Neuronal stem cell (in vitro differentiated cells): Measurements from ENCODE around the gene C10orf95.

Experiments used
- DNase-seq: peaks from one replicate; pipeline ENCODE4 v3.0.0-alpha.2; 2013; ENCODE audit warnings: low spot score
- H2AFZ ChIP-seq: one replicate; pipeline ENCODE4 v1.6.1; 2013; ENCODE audit warnings: mild to moderate bottlenecking, low read length, inconsistent platforms
- H2AK5ac ChIP-seq: 2 replicates; pipeline ENCODE4 v1.6.1; 2013; ENCODE audit warnings: low read depth, mild to moderate bottlenecking, inconsistent platforms, low read length, moderate library complexity, mixed read lengths
- H2BK120ac ChIP-seq: 2 replicates; pipeline ENCODE4 v1.6.1; 2013; ENCODE audit warnings: low read depth, mild to moderate bottlenecking, inconsistent platforms, low read length, moderate library complexity, mixed read lengths
- H2BK12ac ChIP-seq: one replicate; pipeline ENCODE4 v1.6.1; 2013; ENCODE audit warnings: low read length, inconsistent platforms
- H2BK15ac ChIP-seq: 2 replicates; pipeline ENCODE4 v1.6.1; 2013; ENCODE audit warnings: mild to moderate bottlenecking, low read length, inconsistent platforms, mixed read lengths
- H2BK5ac ChIP-seq: one replicate; pipeline ENCODE4 v1.6.1; 2013; ENCODE audit warnings: inconsistent platforms, mild to moderate bottlenecking, low read length, moderate library complexity
- H3K14ac ChIP-seq: one replicate; pipeline ENCODE4 v1.6.1; 2013; ENCODE audit warnings: low read length, inconsistent platforms
- H3K18ac ChIP-seq: 2 replicates; pipeline ENCODE4 v1.6.1; 2013; ENCODE audit warnings: low read length, inconsistent platforms
- H3K23ac ChIP-seq: 2 replicates; pipeline ENCODE4 v1.6.1; 2013; ENCODE audit warnings: low read depth, mild to moderate bottlenecking, mixed read lengths, low read length, inconsistent platforms; ENCODE audit not compliant: poor library complexity
- H3K27ac ChIP-seq: replicated peaks from 3 replicates; pipeline ENCODE4 v1.5.1; 2013; ENCODE audit warnings: low read length, inconsistent platforms
- H3K27me3 ChIP-seq, 3 experiments: 2 replicates each; pipeline ENCODE4 v1.6.1; 2013; ENCODE audit warnings: low read length in 3 of 3, mild to moderate bottlenecking in 2 of 3, inconsistent platforms in 1 of 3, low read depth in 1 of 3, mixed read lengths in 1 of 3, moderate library complexity in 1 of 3; ENCODE audit not compliant: control insufficient read depth in 3 of 3, insufficient read depth in 3 of 3
- H3K36me3 ChIP-seq, 2 donors: replicated peaks in 1 of 2; 2 replicates each; pipeline ENCODE4 v1.6.1; 2013; ENCODE audit warnings: low read length in 2 of 2; ENCODE audit not compliant: control insufficient read depth in 2 of 2, insufficient read depth in 2 of 2
- H3K4ac ChIP-seq: 2 replicates; pipeline ENCODE4 v1.6.1; 2013; ENCODE audit warnings: inconsistent platforms, mild to moderate bottlenecking, low read length, moderate library complexity
- H3K4me1 ChIP-seq, 2 donors: 1 replicate in 1 of 2; 2 replicates in 1 of 2; pipeline ENCODE4 v1.6.1; 2013; ENCODE audit warnings: low read length in 2 of 2, low read depth in 1 of 2; ENCODE audit not compliant: control insufficient read depth in 2 of 2, insufficient read depth in 1 of 2
- H3K4me2 ChIP-seq: one replicate; pipeline ENCODE4 v1.6.1; 2013; ENCODE audit warnings: mild to moderate bottlenecking, low read length, inconsistent platforms; ENCODE audit not compliant: insufficient read depth, poor library complexity, severe bottlenecking
- H3K4me3 ChIP-seq, 2 donors: 2 replicates each; pipeline ENCODE4 v1.5.1; 2013; ENCODE audit warnings: low read length in 2 of 2, mild to moderate bottlenecking in 2 of 2, inconsistent platforms in 1 of 2, moderate library complexity in 1 of 2
- H3K79me1 ChIP-seq: one replicate; pipeline ENCODE4 v1.6.1; 2013; ENCODE audit warnings: low read depth, mild to moderate bottlenecking, inconsistent platforms, low read length, moderate library complexity
- H3K9ac ChIP-seq: one replicate; pipeline ENCODE4 v1.6.1; 2013; ENCODE audit warnings: mild to moderate bottlenecking, low read depth, low read length, inconsistent platforms; ENCODE audit not compliant: poor library complexity
- H3K9me3 ChIP-seq, 2 donors: replicated peaks in 1 of 2; 2 replicates each; pipeline versions ENCODE3 to v1.6.1; 2013; ENCODE audit warnings: low read length in 2 of 2, mild to moderate bottlenecking in 2 of 2, inconsistent platforms in 1 of 2, low read depth in 1 of 2, mixed read lengths in 1 of 2, moderate library complexity in 1 of 2; ENCODE audit not compliant: control insufficient read depth in 2 of 2, insufficient read depth in 1 of 2
- H4K8ac ChIP-seq: one replicate; pipeline ENCODE4 v1.6.1; 2013; ENCODE audit warnings: low read depth, mild to moderate bottlenecking, inconsistent platforms, low read length, moderate library complexity
- H4K91ac ChIP-seq: one replicate; pipeline ENCODE4 v1.6.1; 2013; ENCODE audit warnings: low read length, low read depth, mild to moderate bottlenecking, inconsistent platforms; ENCODE audit not compliant: poor library complexity
- WGBS, 2 donors: extraction: QIAGEN DNeasy Blood & Tissue Kit; methylation state at CpG; one replicate each; pipeline ENCODE4 v1.1.7; 2013; ENCODE audit warnings: missing lambda C conversion rate in 2 of 2, mixed read lengths in 1 of 2; ENCODE audit not compliant: insufficient read length in 2 of 2, insufficient replicate concordance in 1 of 2; ENCODE audit errors: extremely low coverage in 2 of 2; 5-methylcytosine and 5-hydroxymethylcytosine counted together

Gene C10orf95

DNA sequence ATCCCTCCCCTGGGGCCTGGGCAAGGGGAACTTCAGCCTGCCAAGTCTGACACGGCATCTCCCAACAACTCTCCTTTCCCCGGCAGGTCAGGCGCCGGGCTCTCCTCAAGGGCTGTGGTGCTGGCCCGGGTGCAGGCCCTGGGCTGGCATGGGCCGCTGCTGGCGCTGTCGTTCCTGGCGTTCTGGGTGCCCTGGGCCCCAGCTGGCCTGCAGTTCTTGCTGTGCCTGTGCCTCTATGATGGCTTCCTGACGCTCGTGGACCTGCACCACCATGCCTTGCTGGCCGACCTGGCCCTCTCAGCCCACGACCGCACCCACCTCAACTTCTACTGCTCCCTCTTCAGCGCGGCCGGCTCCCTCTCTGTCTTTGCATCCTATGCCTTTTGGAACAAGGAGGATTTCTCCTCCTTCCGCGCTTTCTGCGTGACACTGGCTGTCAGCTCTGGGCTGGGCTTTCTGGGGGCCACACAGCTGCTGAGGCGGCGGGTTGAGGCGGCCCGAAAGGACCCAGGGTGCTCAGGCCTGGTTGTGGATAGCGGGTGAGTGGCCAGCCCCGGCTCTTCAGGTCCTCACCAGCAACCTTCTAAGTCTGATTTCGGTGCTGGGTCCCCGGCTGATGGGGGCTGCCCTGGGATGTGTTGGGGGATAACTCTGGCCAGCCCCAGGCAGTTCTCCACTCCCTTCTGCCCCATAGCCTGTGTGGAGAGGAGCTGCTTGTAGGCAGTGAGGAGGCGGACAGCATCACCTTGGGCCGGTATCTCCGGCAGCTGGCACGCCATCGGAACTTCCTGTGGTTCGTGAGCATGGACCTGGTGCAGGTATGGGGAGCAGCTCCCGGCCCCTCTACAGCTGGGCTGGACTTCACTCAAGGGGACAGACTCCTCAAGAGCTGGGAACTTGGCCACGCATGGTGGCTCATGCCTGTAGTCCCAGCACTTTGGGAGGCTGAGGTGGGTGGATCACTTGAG lies 19.5 kb upstream of the C10orf95 start:
- Histone ChIP-seq H3K79me1 (peaks cover 2% of the 10 kb centered on the region), H2BK5ac (no peak overlapping the region), H3K27ac (no peak overlapping the region), H3K4ac (no peak overlapping the region), H3K9me3 (no peaks in the 10 kb centered on the region), H3K4me3 (no peak overlapping the region), H3K9ac (peak overlapping the region; percentile 44), H3K18ac (peak overlapping the region; percentile 57), H3K36me3 (peaks cover 0 to 39% of the 10 kb centered on the region in 2 donors), H3K4me1 (no peaks in the 10 kb centered on the region), H2AFZ (no peak overlapping the region), H3K4me2 (no peak overlapping the region), H4K91ac (no peak overlapping the region), H4K8ac (no peak overlapping the region), H3K14ac (peak overlapping the region; percentile 71), H3K23ac (peak overlapping the region; percentile 80), H3K27me3 (no peaks in the 10 kb centered on the region), H2AK5ac (no peak overlapping the region), H2BK120ac (no peak overlapping the region), H2BK15ac (no peak overlapping the region), H2BK12ac (no peak overlapping the region)
- WGBS, 2 donors, result no CpG with 5 or more reads among the region's 36 CpGs
- DNase-seq, result no peak

- H3K4me1 ChIP-seq, result peaks cover 0 to under 1% of the 10 kb centered on the region in 2 donors
- H3K27ac ChIP-seq, result no peak overlapping the region
- no peaks in the 10 kb centered on the region for H3K9me3 ChIP-seq
- H2AFZ ChIP-seq, result no peak overlapping the region
- peaks cover 2% of the 10 kb centered on the region for H3K79me1 ChIP-seq
- H3K18ac ChIP-seq, result no peak overlapping the region
- no peak overlapping the region for H2BK12ac ChIP-seq
- no peak overlapping the region for H3K4me2 ChIP-seq
- peak overlapping the region; percentile 71 for H3K14ac ChIP-seq
- peak overlapping the region; percentile 56 for H2AK5ac ChIP-seq
- H3K36me3 ChIP-seq, result peaks cover 0 to 22% of the 10 kb centered on the region in 2 donors
- no peak overlapping the region for H2BK5ac ChIP-seq
- no peak overlapping the region for H4K91ac ChIP-seq
- no peak overlapping the region for H3K23ac ChIP-seq
- no peak for DNase-seq
- no CpG with 5 or more reads among the region's 9 CpGs for WGBS, 2 donors
- no peak overlapping the region for H2BK120ac ChIP-seq
- H3K4ac ChIP-seq, result no peak overlapping the region
- H4K8ac ChIP-seq, result no peak overlapping the region
- H3K9ac ChIP-seq, result no peak overlapping the region
- H3K4me3 ChIP-seq, result no peak overlapping the region
- no peak overlapping the region for H2BK15ac ChIP-seq
- H3K27me3 ChIP-seq, result no peaks in the 10 kb centered on the region
These were observed 17.3 kb upstream of the C10orf95 start for GRCh38 chr10:102468683-102469082.

GRCh38 chr10:102467971-102468438 lies 16.7 kb upstream of the C10orf95 start:
- Histone ChIP-seq H3K27ac (no peak overlapping the region), H2BK12ac (no peak overlapping the region), H3K9me3 (no peaks in the 10 kb centered on the region), H3K36me3 (peaks cover 0 to 17% of the 10 kb centered on the region in 2 donors), H3K4me2 (no peak overlapping the region), H2BK5ac (no peak overlapping the region), H3K14ac (no peak overlapping the region), H3K27me3 (peaks cover 0 to 4% (median 0%) of the 10 kb centered on the region in 3 experiments), H3K9ac (no peak overlapping the region), H3K4ac (no peak overlapping the region), H3K23ac (no peak overlapping the region), H3K79me1 (peaks cover 2% of the 10 kb centered on the region), H3K18ac (no peak overlapping the region), H3K4me3 (no peak overlapping the region), H4K8ac (no peak overlapping the region), H2BK120ac (no peak overlapping the region), H2BK15ac (no peak overlapping the region), H2AK5ac (no peak overlapping the region), H3K4me1 (peaks cover 3 to 5% of the 10 kb centered on the region in 2 donors), H2AFZ (no peak overlapping the region), H4K91ac (no peak overlapping the region)
- no peak for DNase-seq
- no CpG with 5 or more reads among the region's 6 CpGs for WGBS, 2 donors

DNA sequence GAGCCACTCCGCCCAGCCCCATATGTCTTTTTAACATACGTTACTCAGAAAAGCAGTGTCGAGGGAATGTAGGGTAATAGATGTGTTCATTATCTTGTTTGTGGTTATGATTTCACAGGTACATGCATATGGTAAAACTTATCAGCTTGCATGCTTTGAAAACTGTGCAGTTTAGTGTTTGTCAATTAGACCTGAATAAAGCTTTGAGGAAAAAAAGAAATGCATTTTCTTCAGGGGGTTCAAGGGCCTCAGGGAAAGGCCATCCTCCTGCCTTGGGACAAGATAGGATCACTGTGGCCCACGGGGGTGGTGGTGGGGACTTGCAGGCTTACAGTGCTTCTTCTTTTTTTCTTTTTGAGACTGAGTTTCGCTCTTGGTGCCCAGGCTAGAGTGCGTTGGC lies 16.0 kb upstream of the C10orf95 start:
- H3K36me3 ChIP-seq, result peaks cover 0 to 17% of the 10 kb centered on the region in 2 donors
- H2BK15ac ChIP-seq, result no peak overlapping the region
- peaks cover 0 to 11% (median 0%) of the 10 kb centered on the region in 3 experiments for H3K27me3 ChIP-seq
- DNase-seq, result no peak
- H4K91ac ChIP-seq, result no peak overlapping the region
- WGBS, 2 donors, result no CpG with 5 or more reads among the region's 6 CpGs
- H2AFZ ChIP-seq, result no peak overlapping the region
- no peak overlapping the region for H3K18ac ChIP-seq
- peaks cover 4% of the 10 kb centered on the region for H3K79me1 ChIP-seq
- no peak overlapping the region for H3K14ac ChIP-seq
- no peak overlapping the region for H3K9ac ChIP-seq
- no peak overlapping the region for H3K4me3 ChIP-seq
- H2BK120ac ChIP-seq, result no peak overlapping the region
- H3K27ac ChIP-seq, result no peak overlapping the region
- no peak overlapping the region for H2AK5ac ChIP-seq
- no peak overlapping the region for H3K4ac ChIP-seq
- H2BK5ac ChIP-seq, result no peak overlapping the region
- no peak overlapping the region for H2BK12ac ChIP-seq
- no peak overlapping the region for H3K23ac ChIP-seq
- peaks cover 6 to 11% of the 10 kb centered on the region in 2 donors for H3K4me1 ChIP-seq
- no peak overlapping the region for H4K8ac ChIP-seq
- H3K9me3 ChIP-seq, result no peaks in the 10 kb centered on the region
- H3K4me2 ChIP-seq, result no peak overlapping the region
